PFSK-1 (cell line): Measurements from ENCODE around the gene SLC2A4.

Experiments used
- FOXP2 ChIP-seq: optimal IDR thresholded peaks from 2 replicates; pipeline ENCODE3; 2011; ENCODE audit warnings: borderline replicate concordance, control low read depth, inconsistent platforms; ENCODE audit not compliant: insufficient read depth; ENCODE audit errors: extremely low read length, extremely low read depth
- POLR2AphosphoS5 ChIP-seq: IDR thresholded peaks from 2 replicates; pipeline ENCODE4 v1.6.1; 2012; ENCODE audit warnings: low read depth, mild to moderate bottlenecking, control low read depth, low read length, moderate library complexity
- SIN3A ChIP-seq: IDR thresholded peaks from 2 replicates; pipeline ENCODE4 v1.6.1; 2012; ENCODE audit warnings: mild to moderate bottlenecking, low read length, moderate library complexity, borderline replicate concordance; ENCODE audit not compliant: insufficient read depth
- TAF1 ChIP-seq: IDR thresholded peaks from 2 replicates; pipeline ENCODE4 v1.6.1; 2012; ENCODE audit warnings: low read length, control low read depth, borderline replicate concordance; ENCODE audit not compliant: insufficient read depth
- TF ChIP-seq, protein P1 (sequence below), 2 experiments: IDR thresholded peaks; 2 replicates each; pipeline versions ENCODE4 v1.6.1 to v1.8.0; 2011 to 2012; ENCODE audit warnings: low read depth in 2 of 2, low read length in 2 of 2, control low read depth in 1 of 2, inconsistent platforms in 1 of 2, mild to moderate bottlenecking in 1 of 2, moderate library complexity in 1 of 2; ENCODE audit not compliant: insufficient read depth in 1 of 2

Gene SLC2A4

DNA sequence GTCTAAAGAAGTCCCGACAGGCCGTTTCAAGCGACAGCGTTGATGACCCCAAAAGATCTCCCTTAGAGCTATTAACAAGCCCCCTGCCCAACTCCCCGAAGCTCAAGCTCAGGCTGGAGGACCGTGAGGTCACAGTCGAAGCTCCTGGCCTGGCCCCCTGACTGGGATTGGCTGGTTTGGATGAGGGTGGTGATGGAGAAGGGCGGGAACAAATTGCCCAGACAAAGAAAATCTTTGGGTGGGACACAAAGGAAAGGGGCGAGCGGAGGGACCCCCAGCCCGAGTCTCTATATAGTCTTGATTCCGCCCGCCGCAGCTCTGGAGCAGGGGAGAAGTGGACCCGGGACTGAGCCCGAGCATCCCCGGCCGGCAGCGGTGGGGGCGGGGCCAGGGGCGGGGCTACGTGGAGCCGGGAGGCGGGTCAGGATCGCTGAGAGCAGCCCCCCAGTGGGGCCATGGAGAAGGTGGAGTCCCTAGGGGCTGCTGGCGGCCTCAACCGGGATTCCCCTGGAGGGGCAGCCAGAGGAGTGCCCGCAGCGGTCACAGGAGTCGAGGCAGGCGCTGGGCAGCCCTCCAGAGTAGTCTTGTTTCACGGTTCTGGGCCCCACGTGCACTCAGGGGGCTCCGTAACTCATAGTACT is 48.6 kb downstream of the SLC2A4 start:
- TF ChIP-seq SIN3A, result no peak
- TF ChIP-seq, protein P1, sequence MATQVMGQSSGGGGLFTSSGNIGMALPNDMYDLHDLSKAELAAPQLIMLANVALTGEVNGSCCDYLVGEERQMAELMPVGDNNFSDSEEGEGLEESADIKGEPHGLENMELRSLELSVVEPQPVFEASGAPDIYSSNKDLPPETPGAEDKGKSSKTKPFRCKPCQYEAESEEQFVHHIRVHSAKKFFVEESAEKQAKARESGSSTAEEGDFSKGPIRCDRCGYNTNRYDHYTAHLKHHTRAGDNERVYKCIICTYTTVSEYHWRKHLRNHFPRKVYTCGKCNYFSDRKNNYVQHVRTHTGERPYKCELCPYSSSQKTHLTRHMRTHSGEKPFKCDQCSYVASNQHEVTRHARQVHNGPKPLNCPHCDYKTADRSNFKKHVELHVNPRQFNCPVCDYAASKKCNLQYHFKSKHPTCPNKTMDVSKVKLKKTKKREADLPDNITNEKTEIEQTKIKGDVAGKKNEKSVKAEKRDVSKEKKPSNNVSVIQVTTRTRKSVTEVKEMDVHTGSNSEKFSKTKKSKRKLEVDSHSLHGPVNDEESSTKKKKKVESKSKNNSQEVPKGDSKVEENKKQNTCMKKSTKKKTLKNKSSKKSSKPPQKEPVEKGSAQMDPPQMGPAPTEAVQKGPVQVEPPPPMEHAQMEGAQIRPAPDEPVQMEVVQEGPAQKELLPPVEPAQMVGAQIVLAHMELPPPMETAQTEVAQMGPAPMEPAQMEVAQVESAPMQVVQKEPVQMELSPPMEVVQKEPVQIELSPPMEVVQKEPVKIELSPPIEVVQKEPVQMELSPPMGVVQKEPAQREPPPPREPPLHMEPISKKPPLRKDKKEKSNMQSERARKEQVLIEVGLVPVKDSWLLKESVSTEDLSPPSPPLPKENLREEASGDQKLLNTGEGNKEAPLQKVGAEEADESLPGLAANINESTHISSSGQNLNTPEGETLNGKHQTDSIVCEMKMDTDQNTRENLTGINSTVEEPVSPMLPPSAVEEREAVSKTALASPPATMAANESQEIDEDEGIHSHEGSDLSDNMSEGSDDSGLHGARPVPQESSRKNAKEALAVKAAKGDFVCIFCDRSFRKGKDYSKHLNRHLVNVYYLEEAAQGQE (IDR thresholded peaks at IDR 0.05; ENCODE audit: insufficient read depth in 1 of 2, low read depth in 2 of 2, low read length in 2 of 2), result no peak
- 0 out of 2 replicates have a peak, but pooled peaks have one; percentile 49 for TF ChIP-seq POLR2AphosphoS5
- no peak for TF ChIP-seq FOXP2
- TF ChIP-seq TAF1, result peak; percentile 51; the same call in 1 of the 2 replicates

DNA sequence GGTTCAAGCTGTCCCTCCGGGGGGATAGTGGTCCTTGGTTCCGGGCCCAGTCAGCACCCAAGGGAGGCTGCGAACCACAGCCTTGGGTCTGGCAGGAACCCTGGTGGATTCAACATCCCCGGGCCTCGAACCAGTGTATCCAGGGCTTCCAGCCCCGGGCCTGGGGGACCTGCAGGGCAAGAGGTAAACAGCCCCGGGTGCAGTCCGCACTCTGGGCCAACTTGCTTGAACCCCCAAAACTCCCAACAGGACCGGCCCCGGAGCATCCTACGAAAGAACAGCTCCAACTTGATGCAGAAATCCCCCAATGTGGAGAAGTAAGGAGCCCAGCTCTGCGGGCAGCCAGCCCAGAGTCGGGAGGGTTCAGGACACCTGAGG is 49.1 kb downstream of the SLC2A4 start:
- TF ChIP-seq POLR2AphosphoS5 (no peak), FOXP2 (no peak), SIN3A (no peak), TAF1 (no peak)
- TF ChIP-seq, protein P1 (IDR thresholded peaks at IDR 0.05; ENCODE audit: insufficient read depth in 1 of 2, low read depth in 2 of 2, low read length in 2 of 2), result no peak

DNA sequence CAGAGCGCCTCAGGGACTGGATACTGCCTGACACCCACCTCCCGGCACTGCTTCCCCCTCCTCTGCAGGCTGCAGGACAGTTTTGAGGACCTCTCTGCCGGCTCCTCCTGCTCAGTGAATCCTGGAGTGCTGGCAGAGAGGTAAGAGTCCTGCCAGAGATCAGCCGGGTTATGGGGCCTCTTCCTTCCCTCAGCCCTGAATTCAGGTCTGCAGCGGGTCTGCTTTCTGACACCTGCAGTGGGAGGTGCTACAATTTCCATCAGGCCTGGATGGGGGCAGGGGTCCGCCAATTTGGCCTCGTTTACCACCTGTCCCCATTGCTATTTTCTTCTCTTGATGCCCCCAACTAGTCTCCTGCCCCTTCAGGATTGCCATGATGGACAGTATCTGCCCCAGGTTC is 50.6 kb downstream of the SLC2A4 start:
- no peak for TF ChIP-seq TAF1
- TF ChIP-seq, protein P1 (IDR thresholded peaks at IDR 0.05; ENCODE audit: insufficient read depth in 1 of 2, low read depth in 2 of 2, low read length in 2 of 2), result no peak
- TF ChIP-seq SIN3A, result no peak
- no peak for TF ChIP-seq POLR2AphosphoS5
- no peak for TF ChIP-seq FOXP2

DNA sequence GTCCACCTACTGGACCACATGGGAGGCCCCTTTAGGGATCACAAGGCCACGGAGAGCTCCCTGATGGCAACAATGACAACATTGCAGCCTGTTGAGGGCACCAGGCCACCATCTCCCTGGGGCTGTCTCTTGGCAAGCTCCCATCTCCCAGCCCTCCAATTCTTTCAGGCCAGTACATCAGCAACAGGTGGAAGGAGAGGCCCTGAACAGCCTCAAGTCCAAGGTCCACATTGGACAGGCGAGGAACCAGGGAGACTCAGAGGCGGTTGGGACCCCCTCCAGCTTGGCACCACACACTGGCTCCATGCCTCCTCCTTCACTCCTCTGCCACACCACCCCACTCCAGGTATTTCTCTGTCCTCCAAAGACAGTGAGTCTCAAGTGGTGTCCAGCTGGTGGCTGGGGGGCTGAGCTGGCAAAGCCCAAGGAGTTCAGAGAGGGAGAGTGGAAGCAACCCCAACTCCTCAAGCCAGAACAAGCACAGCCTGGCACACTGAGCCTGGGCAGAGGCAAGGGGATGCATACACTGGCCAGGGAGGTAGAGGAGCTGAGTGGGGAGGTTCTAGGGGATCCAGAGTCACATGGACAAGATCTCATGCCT is 53.5 kb downstream of the SLC2A4 start:
- no peak for TF ChIP-seq POLR2AphosphoS5
- no peak for TF ChIP-seq TAF1
- no peak for TF ChIP-seq FOXP2
- TF ChIP-seq, protein P1 (IDR thresholded peaks at IDR 0.05; ENCODE audit: insufficient read depth in 1 of 2, low read depth in 2 of 2, low read length in 2 of 2), result no peak
- TF ChIP-seq SIN3A, result no peak
